T-helper 2 cell treated with Interferon-gamma antibody and Interleukin-4, amounts not matched to agents 5 μg/mL and 100 μg/mL, for 36 hours (primary cell): ENCODE measurements around the gene PTPRG.

Experiments
- DNase-seq: peaks from one replicate; pipeline ENCODE4 v3.0.0; 2021; ENCODE audit warnings: low spot score
- H3K27ac Mint-ChIP-seq: one replicate; pipeline ENCODE4 v1.8.0; 2021; ENCODE audit warnings: mild to moderate bottlenecking, mixed read lengths
- H3K27me3 Mint-ChIP-seq: one replicate; pipeline ENCODE4 v1.8.0; 2021; ENCODE audit warnings: low read depth, mixed read lengths
- H3K36me3 Mint-ChIP-seq: one replicate; pipeline ENCODE4 v1.8.0; 2021; ENCODE audit warnings: low read depth, mixed read lengths
- H3K4me1 Mint-ChIP-seq: one replicate; pipeline ENCODE4 v1.8.0; 2021; ENCODE audit warnings: low read depth, mixed read lengths
- H3K4me3 Mint-ChIP-seq: one replicate; pipeline ENCODE4 v1.8.0; 2022; ENCODE audit warnings: mild to moderate bottlenecking, moderate library complexity, mixed read lengths
- H3K9me3 Mint-ChIP-seq: one replicate; pipeline ENCODE4 v1.8.0; 2021; ENCODE audit warnings: mixed read lengths

Gene PTPRG

DNA sequence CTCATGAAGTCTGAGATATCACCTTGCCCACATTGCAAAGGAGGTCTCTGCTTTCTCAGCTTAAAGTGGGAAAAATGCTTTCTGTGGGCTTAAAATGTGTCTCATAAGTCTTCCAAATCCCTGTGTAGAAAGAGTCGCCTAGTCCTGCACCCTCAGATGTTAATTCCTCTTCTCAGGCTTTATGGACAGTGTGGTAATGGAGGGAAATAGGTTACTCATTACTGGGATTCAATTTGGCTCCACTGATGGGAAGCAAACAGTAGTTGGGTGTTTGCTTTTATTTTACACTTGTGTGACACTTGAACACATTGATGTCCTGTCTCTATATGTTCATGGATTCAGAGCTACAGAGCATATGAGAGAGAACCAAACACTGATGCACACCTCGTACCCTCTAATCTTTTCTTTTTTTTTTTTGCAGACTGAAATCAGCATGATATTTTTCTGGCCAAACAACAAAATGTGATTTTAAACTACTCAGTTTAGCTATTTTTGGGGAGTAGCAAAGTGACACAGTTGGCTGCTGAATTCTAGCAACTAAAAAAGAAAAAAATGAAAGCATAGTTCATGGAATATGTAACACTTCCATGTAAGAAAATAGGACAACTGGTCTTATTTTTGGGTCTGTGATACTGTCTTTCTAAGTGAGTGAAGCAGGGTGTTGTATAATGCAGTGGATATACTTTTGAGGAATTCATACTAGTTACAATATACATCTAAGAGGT lies 8.6 kb downstream of the PTPRG start:
- Mint-ChIP-seq H3K9me3 (no peaks in the 10 kb centered on the region), H3K27ac (no peak overlapping the region), H3K4me1 (no peaks in the 10 kb centered on the region), H3K27me3 (peaks cover 34% of the 10 kb centered on the region), H3K36me3 (no peaks in the 10 kb centered on the region), H3K4me3 (no peak overlapping the region)
- no peak for DNase-seq

- no peak for DNase-seq
- Mint-ChIP-seq H3K27me3 (peaks cover 27% of the 10 kb centered on the region), H3K36me3 (no peaks in the 10 kb centered on the region), H3K27ac (no peak overlapping the region), H3K4me1 (no peaks in the 10 kb centered on the region), H3K9me3 (no peaks in the 10 kb centered on the region), H3K4me3 (no peak overlapping the region)
Measured at GRCh38 chr3:61570813-61571212, 9.4 kb downstream of the PTPRG start.

GRCh38 chr3:61571516-61572336 lies 10.4 kb downstream of the PTPRG start:
- Mint-ChIP-seq H3K4me1 (no peaks in the 10 kb centered on the region), H3K36me3 (no peaks in the 10 kb centered on the region), H3K27ac (no peak overlapping the region), H3K9me3 (no peaks in the 10 kb centered on the region), H3K4me3 (no peak overlapping the region), H3K27me3 (peaks cover 18% of the 10 kb centered on the region)
- no peak for DNase-seq

DNA sequence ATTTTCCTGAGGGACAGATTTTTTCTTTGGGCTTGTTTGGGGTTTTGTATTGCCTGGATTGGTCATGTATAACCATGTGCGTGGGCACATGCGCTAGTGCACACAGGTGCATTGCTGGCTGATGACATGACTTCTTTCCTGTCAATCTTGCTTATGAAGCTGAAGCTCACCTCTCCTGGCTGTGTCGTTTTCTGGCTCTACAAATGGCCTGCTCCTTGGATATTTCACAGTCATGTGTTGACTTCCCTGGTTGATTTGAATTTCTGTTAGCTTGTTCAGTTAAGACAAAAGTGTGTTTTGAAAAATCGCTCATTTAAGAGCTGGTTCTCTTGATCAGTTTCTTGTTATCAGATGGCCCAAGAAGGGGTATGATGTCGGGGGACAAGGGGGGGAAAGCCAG lies 11.5 kb downstream of the PTPRG start:
- no peak overlapping the region for H3K27ac Mint-ChIP-seq
- H3K4me1 Mint-ChIP-seq = no peaks in the 10 kb centered on the region

DNA sequence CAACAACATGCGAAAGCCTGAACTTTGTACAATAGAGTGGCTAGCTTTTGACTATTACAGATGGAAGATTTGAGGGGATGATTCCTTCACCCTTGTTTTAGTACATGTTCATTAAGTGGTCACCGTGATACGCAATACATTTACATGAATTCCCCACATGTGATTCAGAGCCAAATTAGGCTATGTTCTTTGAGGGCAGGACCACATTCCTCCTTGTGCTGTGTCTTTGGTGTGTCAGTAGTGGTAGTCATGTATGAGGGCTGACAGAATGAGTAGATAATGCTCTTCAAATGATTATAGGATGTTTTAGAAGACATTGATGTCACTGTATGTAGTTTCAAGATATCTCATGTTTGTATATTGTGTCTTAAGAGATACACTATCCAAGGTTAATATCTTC lies 12.1 kb downstream of the PTPRG start:
- Mint-ChIP-seq H3K9me3 (no peaks in the 10 kb centered on the region), H3K4me3 (no peak overlapping the region)

More for the DNA sequence above, 11.5 kb downstream of the PTPRG start:
- no peaks in the 10 kb centered on the region for H3K9me3 Mint-ChIP-seq
- H3K36me3 Mint-ChIP-seq = no peaks in the 10 kb centered on the region
- H3K27me3 Mint-ChIP-seq = peaks cover 14% of the 10 kb centered on the region
- no peak for DNase-seq
- no peak overlapping the region for H3K4me3 Mint-ChIP-seq

DNA sequence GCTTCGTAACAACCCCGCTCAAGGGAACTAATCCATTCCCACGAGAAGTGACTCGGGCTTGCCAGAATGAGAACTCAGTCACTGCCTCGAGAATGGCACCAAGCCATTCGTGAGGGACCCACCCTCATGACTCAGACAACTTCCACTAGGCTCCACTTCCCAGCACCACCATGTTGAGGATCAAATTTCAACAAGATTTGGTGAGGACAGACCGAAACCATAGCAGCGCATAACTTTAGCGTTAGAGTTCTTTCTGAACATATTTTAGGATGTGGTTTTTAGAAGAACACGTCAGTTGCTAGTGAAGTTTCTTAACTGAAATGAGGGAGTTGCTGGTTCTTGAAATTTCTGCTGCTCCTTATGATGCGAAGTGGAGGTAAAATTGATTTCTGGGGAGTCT lies 13.5 kb downstream of the PTPRG start:
- H3K27ac Mint-ChIP-seq = no peak overlapping the region
- H3K36me3 Mint-ChIP-seq = no peaks in the 10 kb centered on the region
- no peak for DNase-seq
- H3K9me3 Mint-ChIP-seq = no peaks in the 10 kb centered on the region
- H3K4me3 Mint-ChIP-seq = no peak overlapping the region
- peaks cover 10% of the 10 kb centered on the region for H3K27me3 Mint-ChIP-seq
- no peaks in the 10 kb centered on the region for H3K4me1 Mint-ChIP-seq

More for the DNA sequence above, 12.1 kb downstream of the PTPRG start:
- peaks cover 10% of the 10 kb centered on the region for H3K27me3 Mint-ChIP-seq
- no peak for DNase-seq
- H3K36me3 Mint-ChIP-seq = no peaks in the 10 kb centered on the region
- no peak overlapping the region for H3K27ac Mint-ChIP-seq
- no peaks in the 10 kb centered on the region for H3K4me1 Mint-ChIP-seq

DNA sequence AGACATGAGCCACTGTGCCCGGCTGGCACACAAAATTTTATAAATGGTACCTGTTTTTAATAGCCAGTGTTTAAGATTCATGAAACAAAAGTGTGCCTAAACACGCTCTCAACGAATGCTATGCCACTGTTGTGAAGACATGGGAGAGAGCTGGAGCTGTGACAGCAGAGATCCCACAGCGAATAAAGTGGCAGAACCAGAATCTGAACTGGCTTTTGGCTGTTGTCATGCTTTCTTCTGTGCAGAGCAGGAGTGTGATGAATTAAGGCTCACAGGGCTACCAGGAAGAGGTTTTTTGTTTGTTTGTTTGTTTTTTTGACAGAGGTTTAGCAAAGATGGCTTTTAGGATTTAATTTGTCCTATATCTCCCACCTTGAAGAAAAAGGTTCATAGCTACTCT lies 14.5 kb downstream of the PTPRG start:
- Mint-ChIP-seq H3K4me3 (no peak overlapping the region), H3K36me3 (no peaks in the 10 kb centered on the region), H3K9me3 (no peaks in the 10 kb centered on the region), H3K27ac (no peak overlapping the region), H3K27me3 (peaks cover 5% of the 10 kb centered on the region), H3K4me1 (no peaks in the 10 kb centered on the region)
- no peak for DNase-seq

DNA sequence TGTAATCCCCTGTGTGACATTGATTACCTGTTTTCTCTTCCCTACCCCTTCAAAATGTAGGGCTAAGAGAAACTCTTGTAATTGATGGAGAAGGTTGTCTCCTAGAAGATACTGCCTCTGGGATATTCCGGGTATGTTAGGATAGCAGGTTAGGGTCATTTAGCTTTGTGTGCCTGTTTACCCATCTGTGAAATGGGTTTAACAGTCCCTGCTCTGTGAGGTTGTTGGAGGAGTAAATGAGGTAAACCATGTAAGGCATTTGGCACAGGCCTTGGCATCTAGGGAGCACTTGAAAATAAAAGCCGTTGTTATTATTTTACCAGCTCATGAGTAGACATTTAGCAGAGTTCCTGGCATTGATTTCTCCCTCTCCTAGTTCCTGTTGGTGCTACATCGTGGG lies 16.4 kb downstream of the PTPRG start:
- Mint-ChIP-seq H3K4me1 (no peaks in the 10 kb centered on the region), H3K4me3 (no peak overlapping the region), H3K27ac (no peak overlapping the region), H3K9me3 (no peaks in the 10 kb centered on the region), H3K27me3 (peaks cover 4% of the 10 kb centered on the region), H3K36me3 (no peaks in the 10 kb centered on the region)
- no peak for DNase-seq

- no peaks in the 10 kb centered on the region for H3K4me1 Mint-ChIP-seq
- no peaks in the 10 kb centered on the region for H3K36me3 Mint-ChIP-seq
- no peak overlapping the region for H3K4me3 Mint-ChIP-seq
- H3K9me3 Mint-ChIP-seq = no peaks in the 10 kb centered on the region
- H3K27me3 Mint-ChIP-seq = peaks cover 2% of the 10 kb centered on the region
- no peak overlapping the region for H3K27ac Mint-ChIP-seq
- no peak for DNase-seq
Measured at GRCh38 chr3:61578667-61579367, 17.4 kb downstream of the PTPRG start.

DNA sequence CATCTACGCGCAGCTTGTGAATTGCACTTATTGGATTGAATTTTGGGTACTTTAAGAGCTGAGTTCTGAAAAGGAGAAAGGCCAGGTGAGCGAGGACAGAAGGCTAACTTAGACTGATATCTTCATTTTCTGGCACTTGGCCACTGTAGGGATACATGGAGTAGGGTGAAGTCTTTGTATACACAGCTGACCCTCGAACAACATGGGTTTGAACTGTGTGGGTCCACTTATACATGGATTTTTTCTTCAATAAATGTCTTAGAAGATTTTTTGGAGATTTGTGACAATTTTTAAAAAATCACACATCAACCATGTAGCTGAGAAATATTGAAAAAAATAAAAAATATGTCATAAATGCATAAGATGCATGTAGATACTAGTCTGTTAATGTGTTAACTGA lies 18.3 kb downstream of the PTPRG start:
- Mint-ChIP-seq H3K4me3 (no peak overlapping the region), H3K4me1 (no peaks in the 10 kb centered on the region), H3K27ac (no peak overlapping the region), H3K27me3 (peaks cover 2% of the 10 kb centered on the region), H3K9me3 (no peaks in the 10 kb centered on the region), H3K36me3 (no peaks in the 10 kb centered on the region)
- no peak for DNase-seq

DNA sequence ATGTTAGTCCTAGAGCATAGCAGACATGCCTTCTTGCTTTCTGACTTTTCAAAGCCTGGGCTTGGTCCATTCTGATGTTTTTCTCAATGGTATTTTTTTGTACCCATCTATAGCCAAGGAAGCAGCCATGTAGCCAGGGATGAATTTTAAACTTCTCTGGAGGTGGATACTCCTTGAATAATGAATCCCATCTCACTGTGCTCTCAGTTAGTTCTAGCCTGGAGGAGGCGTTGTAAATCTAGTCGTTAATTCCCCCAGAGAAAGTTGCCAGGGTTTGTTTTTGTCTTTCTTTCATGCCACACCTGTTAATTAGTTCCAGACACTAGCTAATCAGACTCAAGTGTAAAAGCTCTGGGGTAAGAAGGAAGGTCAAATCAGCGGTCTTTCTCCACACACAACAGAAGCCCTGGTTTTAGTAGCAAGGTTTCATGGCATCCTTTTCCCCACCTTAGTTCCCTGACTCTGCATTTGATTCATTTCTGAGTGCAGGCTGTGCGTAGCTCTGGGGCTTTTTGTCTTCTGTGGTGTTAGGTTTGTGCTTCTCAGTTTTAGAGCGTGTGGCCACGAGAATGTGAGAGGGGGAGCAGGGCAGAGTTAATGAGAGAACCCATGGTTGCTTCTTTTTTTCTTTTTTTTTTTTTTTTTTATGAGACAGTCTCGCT lies 19.7 kb downstream of the PTPRG start:
- H3K27me3 Mint-ChIP-seq = peaks cover 2% of the 10 kb centered on the region
- no peak overlapping the region for H3K27ac Mint-ChIP-seq
- H3K9me3 Mint-ChIP-seq = no peaks in the 10 kb centered on the region
- no peak for DNase-seq
- no peaks in the 10 kb centered on the region for H3K4me1 Mint-ChIP-seq
- H3K36me3 Mint-ChIP-seq = no peaks in the 10 kb centered on the region
- no peak overlapping the region for H3K4me3 Mint-ChIP-seq

DNA sequence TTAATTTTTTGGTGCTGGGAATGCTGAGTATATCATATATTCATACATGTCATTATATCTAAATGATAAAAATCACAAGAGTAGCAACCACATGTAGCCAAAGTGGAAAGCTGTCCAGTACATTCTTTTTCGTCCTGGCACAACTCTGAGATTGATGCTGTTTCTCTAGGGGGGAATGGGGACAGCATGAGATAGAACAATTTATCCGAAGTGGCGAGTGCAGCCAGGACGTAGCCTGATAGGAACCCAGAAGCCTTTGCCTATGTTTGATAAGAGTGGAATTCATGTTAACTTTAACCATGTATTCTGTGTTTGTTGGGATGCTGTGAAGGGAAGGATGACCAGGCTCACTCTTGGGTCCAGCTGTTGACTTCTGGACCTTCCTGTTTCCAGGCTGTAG lies 20.9 kb downstream of the PTPRG start:
- Mint-ChIP-seq H3K4me3 (no peak overlapping the region), H3K9me3 (no peaks in the 10 kb centered on the region), H3K4me1 (no peaks in the 10 kb centered on the region), H3K27me3 (peaks cover 4% of the 10 kb centered on the region), H3K36me3 (no peaks in the 10 kb centered on the region), H3K27ac (no peak overlapping the region)
- no peak for DNase-seq

- H3K27me3 Mint-ChIP-seq = peaks cover 2% of the 10 kb centered on the region
- no peaks in the 10 kb centered on the region for H3K9me3 Mint-ChIP-seq
- DNase-seq = no peak
- H3K36me3 Mint-ChIP-seq = no peaks in the 10 kb centered on the region
- H3K4me3 Mint-ChIP-seq = no peak overlapping the region
- H3K27ac Mint-ChIP-seq = no peak overlapping the region
- no peaks in the 10 kb centered on the region for H3K4me1 Mint-ChIP-seq
Measured at GRCh38 chr3:61582846-61583245, 21.5 kb downstream of the PTPRG start.
